Spinal cord (tissue), 10 donors: ENCODE data around the gene TFDP1. TPM values are rescaled to one million over a fixed set of nuclear protein-coding genes. Genes with fewer than 3 reads are reported as not detected.

Experiments used
- DNase-seq, 6 donors: peaks; one replicate each; pipeline versions ENCODE4 v3.0.0 to v3.0.0-alpha.2; 2013 to 2015; ENCODE audit warnings: low spot score in 6 of 6, low read depth in 4 of 6
- H3K27ac ChIP-seq: one replicate; pipeline ENCODE4 v1.5.1; 2013; ENCODE audit warnings: low read depth, low read length, control low read depth
- H3K27me3 ChIP-seq: one replicate; pipeline ENCODE4 v1.6.1; 2013; ENCODE audit warnings: low read length; ENCODE audit not compliant: control insufficient read depth, insufficient read depth
- H3K36me3 ChIP-seq: one replicate; pipeline ENCODE4 v1.6.1; 2013; ENCODE audit warnings: low read length; ENCODE audit not compliant: control insufficient read depth, insufficient read depth
- H3K4me1 ChIP-seq: one replicate; pipeline ENCODE4 v1.6.1; 2013; ENCODE audit warnings: low read length; ENCODE audit not compliant: control insufficient read depth, insufficient read depth
- H3K4me3 ChIP-seq: one replicate; pipeline ENCODE4 v1.5.1; 2013; ENCODE audit warnings: low read depth, low read length, control low read depth
- H3K9me3 ChIP-seq: one replicate; pipeline ENCODE4 v1.6.1; 2013; ENCODE audit warnings: low read length; ENCODE audit not compliant: control insufficient read depth, insufficient read depth
- WGBS: methylation state at CpG from one replicate; pipeline ENCODE4 v1.1.5; 2013; ENCODE audit warnings: missing lambda C conversion rate; ENCODE audit not compliant: insufficient coverage; 5-methylcytosine and 5-hydroxymethylcytosine counted together
- long read RNA-seq, 4 donors: transcript quantifications; one replicate each; lab custom pipeline, GENCODE V29; 2026
- polyA plus RNA-seq, 2 donors: library from polyadenylated mRNA; unstranded; fragments of 120-200 nt; gene quantifications; one replicate each; pipeline ENCODE4 v1.2.1, GENCODE V29; 2013; ENCODE audit not compliant: insufficient read length in 2 of 2
- total RNA-seq, 2 donors: library from RNA; depleted of rRNA in 1 of 2; stranded (reverse); fragments of 120-200 nt in 1 of 2; fragments of >200 nt in 1 of 2; gene quantifications; one replicate each; pipeline versions ENCODE4 v1.2.3 to v1.2.4, GENCODE V29; 2013 to 2014
- donor health status: healthy.

Gene TFDP1, protein sequence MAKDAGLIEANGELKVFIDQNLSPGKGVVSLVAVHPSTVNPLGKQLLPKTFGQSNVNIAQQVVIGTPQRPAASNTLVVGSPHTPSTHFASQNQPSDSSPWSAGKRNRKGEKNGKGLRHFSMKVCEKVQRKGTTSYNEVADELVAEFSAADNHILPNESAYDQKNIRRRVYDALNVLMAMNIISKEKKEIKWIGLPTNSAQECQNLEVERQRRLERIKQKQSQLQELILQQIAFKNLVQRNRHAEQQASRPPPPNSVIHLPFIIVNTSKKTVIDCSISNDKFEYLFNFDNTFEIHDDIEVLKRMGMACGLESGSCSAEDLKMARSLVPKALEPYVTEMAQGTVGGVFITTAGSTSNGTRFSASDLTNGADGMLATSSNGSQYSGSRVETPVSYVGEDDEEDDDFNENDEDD
- total RNA-seq (10 to 100 TPM; 43.9 to 50.2 TPM), polyA plus RNA-seq (10 to 100 TPM; 77.4 to 87.7 TPM)
- long read RNA-seq, donor 1, transcript TFDP1-201 (12 exons, 2,648 nt) = major isoform, 10 of 13 reads
- long read RNA-seq, donor 1, partial matches to known transcripts = 0 of 13 reads
- long read RNA-seq, donor 1, other reads (novel, unspliced or antisense) = 0 of 13 reads
- long read RNA-seq, donor 2, partial matches to known transcripts = 14 of 17 reads
- long read RNA-seq, donor 2, other reads (novel, unspliced or antisense) = 0 of 17 reads
- long read RNA-seq, donor 3, partial matches to known transcripts = 6 of 8 reads
- long read RNA-seq, donor 3, other reads (novel, unspliced or antisense) = 0 of 8 reads
- long read RNA-seq, donor 4, transcript TFDP1-201 (12 exons, 2,648 nt) = major isoform, 6 of 17 reads
- long read RNA-seq, donor 4, partial matches to known transcripts = 10 of 17 reads
- long read RNA-seq, donor 4, other reads (novel, unspliced or antisense) = 0 of 17 reads

DNA sequence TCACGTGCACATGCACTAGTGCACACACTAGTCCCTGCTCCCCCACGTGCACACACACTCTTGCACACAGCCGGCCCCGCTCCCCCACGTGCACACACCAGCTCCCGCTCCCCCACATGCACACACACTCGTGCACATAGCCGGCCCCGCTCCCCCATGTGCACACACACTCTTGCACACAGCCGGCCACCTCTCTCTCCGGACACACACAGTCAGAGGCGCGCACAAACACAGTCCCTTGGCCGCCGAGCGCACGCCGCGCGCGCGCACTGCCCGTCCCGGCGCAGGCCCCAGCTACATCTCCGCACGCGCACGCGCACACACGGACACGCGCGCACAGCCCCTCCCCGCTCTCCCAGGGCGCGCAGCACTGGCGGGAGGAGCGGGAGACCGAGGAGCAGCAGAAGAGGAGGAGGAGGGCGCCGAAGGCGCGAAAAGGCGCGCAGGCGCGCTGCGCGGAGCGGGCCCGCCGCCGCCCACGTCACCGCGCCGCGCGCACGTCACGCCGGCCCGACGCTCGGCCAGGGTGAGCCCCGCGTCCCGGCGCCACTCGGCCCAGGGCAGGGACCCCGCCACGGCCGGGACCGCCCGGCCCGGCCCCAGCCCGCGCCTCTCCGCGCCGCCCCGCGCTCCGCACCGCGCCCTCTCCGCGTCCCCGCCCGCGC, at the start of gene TFDP1:
Gene TFDP1 (plus strand): TSS at position 549 of the 665 bp plus-strand sequence. CDS start 1,085 bp downstream, outside the sequence.
- Histone ChIP-seq H3K4me3 (peak within 1 kb of the TSS; percentile 51), H3K36me3 (peaks cover 33% of the 10 kb centered on the region), H3K9me3 (no peaks in the 10 kb centered on the region), H3K4me1 (peaks cover 23% of the 10 kb centered on the region), H3K27ac (no peak within 1 kb of the TSS), H3K27me3 (no peaks in the 10 kb centered on the region)
- DNase-seq = peak; percentile 66 to 97 (median 76)
- under 1% methylated on average over 92 of the region's 92 CpGs for WGBS

DNA sequence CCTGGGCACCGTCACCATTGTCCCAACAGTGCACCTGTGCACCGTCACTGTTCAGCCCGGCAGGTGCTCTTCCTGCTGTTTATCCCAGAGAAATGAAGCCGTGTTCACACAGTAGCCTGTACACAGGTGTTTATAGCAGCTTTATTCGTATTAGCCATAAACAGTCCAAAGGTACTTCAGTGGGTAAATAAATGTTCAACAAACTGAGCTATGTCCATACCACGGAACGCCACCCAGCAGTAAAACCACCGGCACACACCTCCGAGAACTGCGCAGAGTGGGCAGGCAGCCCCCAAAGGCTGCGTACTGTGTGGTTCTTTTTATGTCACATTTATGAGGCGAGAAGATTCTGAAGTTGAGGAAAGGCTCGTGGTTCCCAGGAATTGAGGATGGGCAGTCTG, 49.2 kb upstream of the TFDP1 start:
- Histone ChIP-seq H3K36me3 (peaks cover 76% of the 10 kb centered on the region), H3K4me1 (peaks cover 4% of the 10 kb centered on the region), H3K4me3 (no peak overlapping the region), H3K27me3 (no peaks in the 10 kb centered on the region), H3K9me3 (no peaks in the 10 kb centered on the region), H3K27ac (no peak overlapping the region)
- no peak for DNase-seq
- WGBS = 96% methylated on average over 13 of the region's 13 CpGs

DNA sequence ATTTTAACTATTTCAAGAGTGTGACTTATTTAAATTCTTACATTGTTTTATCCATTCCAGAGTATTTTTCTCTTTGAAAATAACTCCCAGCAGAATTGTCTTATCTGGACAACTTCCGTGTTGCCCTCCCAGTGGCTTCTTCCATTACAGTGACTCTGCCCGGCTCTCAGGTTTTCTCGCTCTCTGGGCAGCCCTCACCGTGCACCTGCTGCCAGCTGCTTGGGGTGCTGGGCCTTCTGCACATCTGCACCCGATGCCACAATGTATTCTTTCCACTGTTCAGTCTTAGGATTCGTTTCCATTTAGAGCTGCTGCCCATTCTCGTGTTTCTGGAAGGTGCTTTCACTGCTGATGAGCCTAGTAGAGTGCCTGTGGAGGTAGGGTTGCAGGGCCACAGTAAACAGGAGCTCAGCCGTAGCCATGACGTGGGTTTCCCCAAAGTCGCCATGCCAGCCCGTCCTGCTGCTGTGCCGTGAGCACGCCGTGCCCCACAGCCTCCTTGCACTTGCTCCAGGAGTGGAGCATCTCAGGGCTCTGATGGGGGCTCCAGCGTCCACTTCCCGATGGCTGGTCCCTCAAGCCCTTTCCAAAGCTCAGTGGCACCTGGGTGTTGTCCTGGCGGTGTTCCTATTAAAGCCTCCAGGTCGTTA, 48.0 kb upstream of the TFDP1 start:
- peaks cover 71% of the 10 kb centered on the region for H3K36me3 ChIP-seq
- H3K4me1 ChIP-seq = peaks cover 4% of the 10 kb centered on the region
- 96% methylated on average over 16 of the region's 18 CpGs for WGBS
- no peak for DNase-seq
- H3K27ac ChIP-seq = no peak overlapping the region
- no peaks in the 10 kb centered on the region for H3K27me3 ChIP-seq
- H3K4me3 ChIP-seq = no peak overlapping the region
- no peaks in the 10 kb centered on the region for H3K9me3 ChIP-seq

DNA sequence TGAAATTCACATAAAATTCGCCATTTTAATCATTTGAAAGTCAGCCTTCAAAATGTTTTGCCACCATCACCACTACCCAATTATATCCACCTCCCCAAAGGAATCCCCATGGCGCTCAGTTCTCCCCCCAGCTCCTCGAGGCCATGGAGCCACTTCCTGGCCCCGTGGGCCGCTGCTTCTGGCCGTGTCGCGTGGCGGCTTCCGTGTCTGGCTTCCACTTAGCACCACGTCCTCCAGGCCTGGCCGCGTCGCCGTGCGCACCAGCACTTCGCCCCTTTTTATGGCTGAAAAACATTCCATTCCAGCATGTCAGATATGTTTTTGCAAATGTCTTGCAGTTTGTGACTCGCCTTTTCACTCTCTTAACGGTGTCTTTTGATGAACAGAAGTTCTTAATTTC, 47.3 kb upstream of the TFDP1 start:
- Histone ChIP-seq H3K27me3 (no peaks in the 10 kb centered on the region), H3K4me3 (no peak overlapping the region), H3K27ac (no peak overlapping the region), H3K4me1 (peaks cover 3% of the 10 kb centered on the region), H3K36me3 (peaks cover 64% of the 10 kb centered on the region), H3K9me3 (no peaks in the 10 kb centered on the region)
- WGBS = 90% methylated on average over 19 of the region's 19 CpGs
- no peak for DNase-seq

DNA sequence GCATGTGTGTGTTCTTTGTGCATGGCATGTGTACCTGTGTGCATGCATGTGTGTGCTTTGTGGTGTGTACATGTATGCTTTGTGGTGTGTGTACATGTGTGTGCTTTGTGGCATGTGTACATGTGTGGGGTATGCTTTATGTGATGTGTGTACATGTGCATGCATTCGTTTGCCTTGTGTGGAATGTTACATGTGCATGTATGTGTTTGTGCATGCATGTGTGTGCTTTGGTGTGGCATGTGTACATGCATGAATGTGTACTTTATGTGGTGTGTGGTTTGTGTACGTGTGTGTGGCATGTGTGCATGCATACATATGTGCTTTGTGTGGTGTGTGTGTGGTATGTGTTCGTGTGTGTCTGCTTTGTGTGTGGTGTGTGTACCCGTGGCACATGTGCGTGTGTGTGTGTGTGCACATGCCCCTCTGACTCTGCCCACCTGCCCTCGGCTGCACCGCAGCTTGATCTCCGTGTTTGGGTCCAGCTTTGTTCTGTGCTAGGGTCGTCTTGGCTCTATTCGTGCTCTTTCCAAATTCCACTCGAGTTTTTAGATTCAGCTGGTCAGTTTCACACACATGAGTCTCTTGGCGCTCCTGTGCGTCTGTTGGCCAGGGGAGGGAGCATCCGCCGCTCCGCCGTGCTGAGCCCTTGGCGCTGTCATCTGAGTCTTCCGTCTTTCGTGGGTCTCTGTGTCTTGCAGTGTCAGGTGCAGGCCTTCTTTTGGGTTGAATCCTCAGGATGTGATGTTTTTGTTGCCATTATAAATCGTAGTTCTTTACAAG, 46.5 kb upstream of the TFDP1 start:
- H3K4me3 ChIP-seq = no peak overlapping the region
- H3K9me3 ChIP-seq = no peaks in the 10 kb centered on the region
- H3K27ac ChIP-seq = no peak overlapping the region
- DNase-seq = no peak
- 91% methylated on average over 21 of the region's 21 CpGs for WGBS
- peaks cover 57% of the 10 kb centered on the region for H3K36me3 ChIP-seq
- no peaks in the 10 kb centered on the region for H3K27me3 ChIP-seq
- no peaks in the 10 kb centered on the region for H3K4me1 ChIP-seq

DNA sequence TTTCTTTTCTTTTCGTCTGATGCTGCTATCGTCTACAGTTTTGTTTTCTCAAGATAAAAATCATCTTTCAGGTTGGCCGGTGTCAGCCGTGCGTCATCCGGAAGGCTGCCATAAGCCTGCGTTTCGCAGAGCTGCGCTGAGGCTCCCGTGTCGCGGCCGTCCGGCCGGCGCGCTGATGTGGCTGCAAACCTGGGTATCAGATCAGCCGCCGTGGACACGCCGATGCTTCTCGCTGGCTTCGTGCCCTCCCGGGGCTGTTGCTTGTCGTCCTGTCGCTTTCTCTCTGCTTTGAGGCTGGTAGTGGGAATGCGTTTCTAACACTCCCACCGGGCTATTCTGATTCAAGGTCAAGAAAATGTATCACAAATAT, 45.9 kb upstream of the TFDP1 start:
- no peak for DNase-seq
- H3K4me3 ChIP-seq = no peak overlapping the region
- no peaks in the 10 kb centered on the region for H3K27me3 ChIP-seq
- H3K4me1 ChIP-seq = no peaks in the 10 kb centered on the region
- no peak overlapping the region for H3K27ac ChIP-seq
- H3K9me3 ChIP-seq = no peaks in the 10 kb centered on the region
- WGBS = 92% methylated on average over 22 of the region's 28 CpGs
- H3K36me3 ChIP-seq = peaks cover 53% of the 10 kb centered on the region

DNA sequence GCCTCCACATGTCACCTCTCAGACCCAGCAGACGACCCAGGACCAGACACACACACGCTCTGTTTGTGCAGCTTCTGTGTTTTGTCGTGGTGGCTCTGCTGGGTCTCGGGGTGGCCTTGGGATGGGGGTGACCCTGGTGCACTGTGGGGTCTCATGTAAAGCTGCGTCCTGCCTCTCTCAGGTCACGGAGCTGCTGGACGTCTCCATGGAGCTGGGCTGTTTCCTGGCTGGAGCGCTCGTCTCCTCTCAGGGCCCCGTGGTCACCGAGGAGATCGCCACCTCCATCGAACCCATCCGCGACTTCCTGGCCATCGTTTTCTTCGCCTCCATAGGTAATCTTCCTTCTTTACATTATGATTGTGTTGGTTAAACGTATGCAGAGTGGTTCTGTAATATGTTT, 45.4 kb upstream of the TFDP1 start:
- Histone ChIP-seq H3K4me3 (no peak overlapping the region), H3K27me3 (no peaks in the 10 kb centered on the region), H3K4me1 (no peaks in the 10 kb centered on the region), H3K27ac (no peak overlapping the region), H3K36me3 (peaks cover 57% of the 10 kb centered on the region), H3K9me3 (no peaks in the 10 kb centered on the region)
- 88% methylated on average over 7 of the region's 18 CpGs for WGBS
- no peak for DNase-seq

DNA sequence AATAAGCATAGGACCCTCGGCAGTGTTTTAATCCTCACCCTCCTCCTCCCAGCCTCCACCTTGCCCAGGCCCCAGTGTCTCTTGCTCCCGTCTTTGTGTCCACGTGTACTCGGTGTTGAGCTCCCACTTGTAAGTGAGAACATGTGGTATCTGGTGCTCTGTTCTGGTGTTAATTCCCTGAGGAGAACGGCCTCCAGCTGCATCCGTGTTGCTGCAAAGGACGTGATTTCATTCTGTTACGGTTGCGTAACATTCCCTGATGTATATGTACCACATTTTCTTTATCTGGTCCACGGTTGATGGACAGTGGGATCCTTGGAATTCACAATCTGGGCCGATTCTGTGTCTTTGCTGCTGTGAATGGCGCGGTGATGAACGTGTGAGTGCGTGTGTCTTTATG, 44.7 kb upstream of the TFDP1 start:
- Histone ChIP-seq H3K4me1 (no peaks in the 10 kb centered on the region), H3K27ac (no peak overlapping the region), H3K4me3 (no peak overlapping the region), H3K36me3 (peaks cover 57% of the 10 kb centered on the region), H3K27me3 (no peaks in the 10 kb centered on the region), H3K9me3 (no peaks in the 10 kb centered on the region)
- DNase-seq = no peak
- 93% methylated on average over 11 of the region's 15 CpGs for WGBS
